NB4 (cell line): ENCODE data around the gene SLC39A11.

ENCODE experiments used
- CTCF ChIP-seq: IDR thresholded peaks from one replicate; pipeline ENCODE4 v1.5.1; 2012; ENCODE audit warnings: low read depth, low read length
- MYC ChIP-seq: IDR thresholded peaks from 2 replicates; pipeline ENCODE4 v1.6.1; 2011; ENCODE audit warnings: low read depth, low read length
- POLR2A ChIP-seq: IDR thresholded peaks from 2 replicates; pipeline ENCODE4 v1.6.1; 2011; ENCODE audit warnings: mild to moderate bottlenecking; ENCODE audit not compliant: insufficient read length; ENCODE audit errors: extremely low read depth

DNA sequence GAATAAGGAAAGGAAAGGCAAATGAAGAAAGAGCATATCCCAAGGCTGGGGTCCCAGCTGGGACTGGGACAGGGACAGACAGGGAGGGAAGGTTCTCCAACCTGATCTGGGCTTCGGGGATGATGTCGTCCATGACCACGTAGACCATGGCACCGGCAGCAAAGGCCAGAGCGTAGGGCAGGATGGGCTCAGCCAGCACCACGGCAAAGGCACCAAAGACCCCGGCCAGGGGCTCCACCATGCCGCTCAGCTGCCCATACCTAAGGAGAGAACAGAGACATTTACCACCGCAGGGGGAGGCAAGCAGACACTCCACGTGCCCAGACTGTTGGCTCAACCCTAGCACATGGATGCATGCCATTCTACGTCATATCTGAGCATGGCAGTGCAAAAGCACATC, 443.8 kb downstream of the SLC39A11 start:
- TF ChIP-seq POLR2A (no peak), CTCF (no peak), MYC (no peak)
